Spinal cord (tissue), 10 donors: ENCODE measurements around the gene TIMM22. TPM values are rescaled to one million over a fixed set of nuclear protein-coding genes. Genes with fewer than 3 reads are reported as not detected.

Source experiments
- DNase-seq, 6 donors: peaks; one replicate each; pipeline versions ENCODE4 v3.0.0 to v3.0.0-alpha.2; 2013 to 2015; ENCODE audit warnings: low spot score in 6 of 6, low read depth in 4 of 6
- H3K27ac ChIP-seq: one replicate; pipeline ENCODE4 v1.5.1; 2013; ENCODE audit warnings: low read depth, low read length, control low read depth
- H3K27me3 ChIP-seq: one replicate; pipeline ENCODE4 v1.6.1; 2013; ENCODE audit warnings: low read length; ENCODE audit not compliant: control insufficient read depth, insufficient read depth
- H3K36me3 ChIP-seq: one replicate; pipeline ENCODE4 v1.6.1; 2013; ENCODE audit warnings: low read length; ENCODE audit not compliant: control insufficient read depth, insufficient read depth
- H3K4me1 ChIP-seq: one replicate; pipeline ENCODE4 v1.6.1; 2013; ENCODE audit warnings: low read length; ENCODE audit not compliant: control insufficient read depth, insufficient read depth
- H3K4me3 ChIP-seq: one replicate; pipeline ENCODE4 v1.5.1; 2013; ENCODE audit warnings: low read depth, low read length, control low read depth
- H3K9me3 ChIP-seq: one replicate; pipeline ENCODE4 v1.6.1; 2013; ENCODE audit warnings: low read length; ENCODE audit not compliant: control insufficient read depth, insufficient read depth
- WGBS: methylation state at CpG from one replicate; pipeline ENCODE4 v1.1.5; 2013; ENCODE audit warnings: missing lambda C conversion rate; ENCODE audit not compliant: insufficient coverage; 5-methylcytosine and 5-hydroxymethylcytosine counted together
- polyA plus RNA-seq, 2 donors: library from polyadenylated mRNA; unstranded; fragments of 120-200 nt; gene quantifications; one replicate each; pipeline ENCODE4 v1.2.1, GENCODE V29; 2013; ENCODE audit not compliant: insufficient read length in 2 of 2
- total RNA-seq, 2 donors: library from RNA; depleted of rRNA in 1 of 2; stranded (reverse); fragments of 120-200 nt in 1 of 2; fragments of >200 nt in 1 of 2; gene quantifications; one replicate each; pipeline versions ENCODE4 v1.2.3 to v1.2.4, GENCODE V29; 2013 to 2014
- donor health status: healthy.

Gene TIMM22
- total and polyA plus RNA-seq, 4 donors = 11.8 to 19.1 (median 18.7) TPM

GRCh38 chr17:998111-998510 lies 1.2 kb downstream of the TIMM22 start:
- Histone ChIP-seq H3K9me3 (no peaks in the 10 kb centered on the region), H3K27me3 (no peaks in the 10 kb centered on the region), H3K27ac (no peak overlapping the region), H3K36me3 (peaks cover 26% of the 10 kb centered on the region), H3K4me3 (peak overlapping the region; percentile 98), H3K4me1 (peaks cover 43% of the 10 kb centered on the region)
- 80% methylated on average over 2 of the region's 2 CpGs for WGBS
- no peak for DNase-seq

- Histone ChIP-seq H3K4me3 (no peak overlapping the region), H3K27ac (peak overlapping the region; percentile 89), H3K9me3 (no peaks in the 10 kb centered on the region), H3K4me1 (peaks cover 70% of the 10 kb centered on the region), H3K36me3 (peaks cover 53% of the 10 kb centered on the region), H3K27me3 (no peaks in the 10 kb centered on the region)
- WGBS = 26% methylated on average over 11 of the region's 15 CpGs
- peak in 2 of 6 donors; percentile 73 to 84 for DNase-seq
Observed at GRCh38 chr17:1000597-1001461, 3.9 kb downstream of the TIMM22 start.

GRCh38 chr17:1001640-1002411 lies 4.9 kb downstream of the TIMM22 start:
- no peak overlapping the region for H3K4me3 ChIP-seq
- H3K27ac ChIP-seq = peak overlapping the region; percentile 89
- peaks cover 79% of the 10 kb centered on the region for H3K4me1 ChIP-seq
- H3K36me3 ChIP-seq = peaks cover 62% of the 10 kb centered on the region
- H3K9me3 ChIP-seq = no peaks in the 10 kb centered on the region
- H3K27me3 ChIP-seq = no peaks in the 10 kb centered on the region
- DNase-seq = peak in 2 of 6 donors; percentile 23 to 47
- WGBS = 71% methylated on average over 14 of the region's 18 CpGs

- H3K36me3 ChIP-seq = peaks cover 68% of the 10 kb centered on the region
- peak overlapping the region; percentile 89 for H3K27ac ChIP-seq
- 70% methylated on average over 2 of the region's 4 CpGs for whole genome bisulfite sequencing
Observed at GRCh38 chr17:1002412-1002753, 5.5 kb downstream of the TIMM22 start.

GRCh38 chr17:1002771-1003555 lies 6.0 kb downstream of the TIMM22 start:
- H3K36me3 ChIP-seq = peaks cover 73% of the 10 kb centered on the region
- peak overlapping the region; percentile 89 for H3K27ac ChIP-seq
- peak in 2 of 6 donors; percentile 51 to 85 for DNase-seq
- H3K9me3 ChIP-seq = no peaks in the 10 kb centered on the region
- 56% methylated on average over 17 of the region's 19 CpGs for WGBS
- H3K27me3 ChIP-seq = no peaks in the 10 kb centered on the region
- H3K4me3 ChIP-seq = no peak overlapping the region
- H3K4me1 ChIP-seq = peaks cover 81% of the 10 kb centered on the region

More at GRCh38 chr17:1002412-1002753, 5.5 kb downstream of the TIMM22 start:
- H3K4me1 ChIP-seq = peaks cover 81% of the 10 kb centered on the region
- no peak for DNase-seq
- no peaks in the 10 kb centered on the region for H3K9me3 ChIP-seq
- no peak overlapping the region for H3K4me3 ChIP-seq
- H3K27me3 ChIP-seq = no peaks in the 10 kb centered on the region

- 71% methylated on average over 3 of the region's 5 CpGs for WGBS
- peaks cover 80% of the 10 kb centered on the region for H3K36me3 ChIP-seq
- no peaks in the 10 kb centered on the region for H3K27me3 ChIP-seq
- no peaks in the 10 kb centered on the region for H3K9me3 ChIP-seq
- H3K4me3 ChIP-seq = no peak overlapping the region
- peak overlapping the region; percentile 89 for H3K27ac ChIP-seq
- peaks cover 83% of the 10 kb centered on the region for H3K4me1 ChIP-seq
- no peak for DNase-seq
Observed at GRCh38 chr17:1003633-1003971, 6.7 kb downstream of the TIMM22 start.

GRCh38 chr17:1003972-1004768 lies 7.2 kb downstream of the TIMM22 start:
- Histone ChIP-seq H3K4me1 (peaks cover 83% of the 10 kb centered on the region), H3K27ac (peak overlapping the region; percentile 89), H3K9me3 (no peaks in the 10 kb centered on the region), H3K4me3 (no peak overlapping the region), H3K36me3 (peaks cover 85% of the 10 kb centered on the region), H3K27me3 (no peaks in the 10 kb centered on the region)
- 73% methylated on average over 29 of the region's 30 CpGs for WGBS
- DNase-seq = no peak

- Histone ChIP-seq H3K36me3 (peaks cover 87% of the 10 kb centered on the region), H3K27me3 (no peaks in the 10 kb centered on the region), H3K4me1 (peaks cover 83% of the 10 kb centered on the region), H3K27ac (peak overlapping the region; percentile 89), H3K4me3 (no peak overlapping the region), H3K9me3 (no peaks in the 10 kb centered on the region)
- DNase-seq = no peak
- WGBS = 70% methylated on average over 11 of the region's 13 CpGs
Observed at GRCh38 chr17:1004769-1005295, 7.9 kb downstream of the TIMM22 start.
